HG03280 (cell line): ENCODE measurements around the gene PAFAH2.

Experiments used
- ATAC-seq: cut with Tn5 transposase; IDR thresholded peaks from one replicate; pipeline ENCODE4 v1.9.1; 2021; ENCODE audit warnings: mild to moderate bottlenecking, moderate library complexity; ENCODE audit not compliant: unreplicated experiment

Gene PAFAH2

GRCh38 chr1:25997828-25998761 lies at the start of gene PAFAH2:
PAFAH2 (minus strand) TSS chr1:25998063; CDS start chr1:25990816, 7,247 bp downstream.
- ATAC-seq: peak; percentile 97

DNA sequence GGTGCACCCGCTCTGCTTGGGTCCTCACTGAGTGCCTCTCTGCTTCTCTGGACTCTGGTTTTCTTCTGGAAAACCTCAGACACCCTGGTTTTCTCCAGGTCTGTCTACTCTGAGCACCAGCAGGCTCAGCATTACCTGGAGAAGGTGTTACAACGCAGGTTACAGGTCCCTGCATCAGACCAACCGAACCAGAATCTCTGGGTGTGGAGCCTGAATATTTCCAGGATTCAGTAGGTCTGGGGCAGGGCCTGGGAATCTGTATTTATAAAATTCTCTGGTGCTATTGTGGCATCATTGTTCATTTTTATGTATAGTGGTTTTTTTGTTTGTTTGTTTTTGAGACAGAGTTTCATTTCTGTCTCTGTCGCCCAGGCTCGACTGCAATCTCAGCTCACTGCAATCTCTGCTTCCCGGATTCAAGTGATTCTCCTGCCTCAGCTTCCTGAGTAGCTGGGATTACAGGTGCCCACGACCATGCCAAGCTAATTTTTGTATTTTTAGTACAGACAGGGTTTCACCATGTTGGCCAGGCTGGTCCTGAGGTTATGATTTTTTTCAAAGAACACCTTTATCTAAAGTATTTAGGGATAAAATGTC lies 49.5 kb upstream of the PAFAH2 start:
- ATAC-seq: no peak

DNA sequence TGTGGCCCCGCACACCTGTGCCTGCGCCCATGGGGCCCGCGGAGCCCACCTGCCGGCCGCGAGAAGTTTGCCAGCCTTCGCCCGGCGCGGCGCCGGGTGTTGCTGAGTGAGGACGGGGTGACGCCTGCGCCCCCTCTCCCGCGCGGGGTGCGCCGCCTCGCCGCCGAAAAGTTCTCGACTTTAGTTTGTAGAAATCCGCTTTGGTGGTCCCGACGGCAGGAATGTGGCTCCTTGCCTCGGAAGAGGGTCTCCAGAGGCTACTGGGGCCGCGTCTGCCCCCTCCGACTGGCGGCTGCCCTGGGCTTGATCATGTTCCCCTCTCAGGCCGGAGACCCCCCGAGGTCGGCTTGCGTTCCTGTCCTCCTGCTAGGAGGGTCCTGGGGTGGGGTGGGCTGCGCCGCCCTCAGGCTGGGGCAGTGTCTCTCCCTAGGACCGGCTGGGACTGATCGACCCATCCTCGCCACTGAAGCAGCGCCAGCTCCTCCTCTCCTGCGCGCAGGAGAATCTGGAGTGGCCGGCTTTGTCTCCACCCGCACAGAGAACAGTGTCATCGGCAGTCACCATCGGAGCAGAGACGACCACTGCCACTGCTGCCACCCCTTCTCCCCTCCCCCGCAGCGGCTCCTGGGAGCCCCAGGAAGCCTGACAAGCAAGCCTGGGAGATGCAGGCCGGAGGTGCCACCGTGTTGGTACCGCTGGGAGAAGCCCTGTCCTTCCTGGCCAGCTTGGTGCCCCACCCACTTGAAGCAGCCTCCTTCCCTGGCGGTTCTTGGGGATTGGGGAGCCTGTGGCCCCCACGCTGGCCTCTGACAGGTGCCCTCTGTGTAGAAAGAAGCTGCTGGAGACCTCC lies 48.6 kb upstream of the PAFAH2 start:
- no peak for ATAC-seq

- ATAC-seq: no peak
Observed at GRCh38 chr1:26045722-26046245, 47.9 kb upstream of the PAFAH2 start, which contains the start of gene SLC30A2. SLC30A2 (minus strand) TSS chr1:26046118; CDS start chr1:26045896, 222 bp downstream.

DNA sequence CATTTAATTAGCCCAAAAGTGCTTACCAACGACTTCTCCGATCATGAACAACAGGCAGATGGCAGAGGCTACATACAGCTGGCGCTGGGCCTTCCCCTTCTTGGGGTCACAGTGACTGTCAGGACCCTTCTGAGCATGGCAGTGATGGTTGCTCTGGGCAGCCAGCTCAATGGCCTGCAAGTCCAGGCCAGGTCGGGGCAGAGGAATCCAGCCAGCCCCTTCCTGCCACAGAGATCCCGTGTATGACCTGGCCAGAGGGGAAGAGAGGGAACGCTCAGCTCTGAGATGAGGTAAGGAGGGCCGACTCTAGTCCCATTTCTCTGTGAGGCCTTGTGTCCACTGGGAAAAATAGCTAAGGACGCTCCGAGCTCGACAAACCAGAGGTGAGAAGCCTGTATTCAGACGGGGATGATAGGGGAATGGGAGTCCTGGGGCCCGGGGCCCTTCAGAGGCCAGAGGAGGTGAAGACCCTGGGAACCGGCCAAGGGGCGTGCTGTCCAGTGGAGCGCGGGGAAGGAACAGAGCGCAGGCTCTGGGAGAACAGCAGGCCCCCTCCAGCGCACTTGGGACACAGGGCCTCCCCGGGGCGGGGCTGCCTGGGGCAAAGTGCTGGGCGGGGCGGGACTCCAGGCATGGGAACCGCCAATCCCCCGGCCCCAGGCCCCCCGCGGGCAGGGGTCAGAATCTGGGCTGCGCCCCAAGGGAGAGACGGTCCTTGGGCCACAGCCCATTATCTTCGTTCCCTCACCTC lies 47.3 kb upstream of the PAFAH2 start:
- no peak for ATAC-seq

- no peak for ATAC-seq
Observed at GRCh38 chr1:26044414-26044813, 46.6 kb upstream of the PAFAH2 start.

- ATAC-seq: no peak
Observed at GRCh38 chr1:26043765-26044164, 45.9 kb upstream of the PAFAH2 start.

GRCh38 chr1:26041978-26042377 lies 44.1 kb upstream of the PAFAH2 start:
- ATAC-seq: no peak

GRCh38 chr1:26041401-26041800 lies 43.5 kb upstream of the PAFAH2 start:
- ATAC-seq: no peak

GRCh38 chr1:26038904-26039303 lies 41.0 kb upstream of the PAFAH2 start:
- no peak for ATAC-seq

GRCh38 chr1:26038477-26038876 lies 40.6 kb upstream of the PAFAH2 start:
- ATAC-seq: no peak

GRCh38 chr1:26037904-26038303 lies 40.0 kb upstream of the PAFAH2 start:
- ATAC-seq: no peak

GRCh38 chr1:26036756-26037281 lies 39.0 kb upstream of the PAFAH2 start:
- ATAC-seq: no peak

GRCh38 chr1:26035959-26036755 lies 38.3 kb upstream of the PAFAH2 start:
- ATAC-seq: peak; percentile 56

DNA sequence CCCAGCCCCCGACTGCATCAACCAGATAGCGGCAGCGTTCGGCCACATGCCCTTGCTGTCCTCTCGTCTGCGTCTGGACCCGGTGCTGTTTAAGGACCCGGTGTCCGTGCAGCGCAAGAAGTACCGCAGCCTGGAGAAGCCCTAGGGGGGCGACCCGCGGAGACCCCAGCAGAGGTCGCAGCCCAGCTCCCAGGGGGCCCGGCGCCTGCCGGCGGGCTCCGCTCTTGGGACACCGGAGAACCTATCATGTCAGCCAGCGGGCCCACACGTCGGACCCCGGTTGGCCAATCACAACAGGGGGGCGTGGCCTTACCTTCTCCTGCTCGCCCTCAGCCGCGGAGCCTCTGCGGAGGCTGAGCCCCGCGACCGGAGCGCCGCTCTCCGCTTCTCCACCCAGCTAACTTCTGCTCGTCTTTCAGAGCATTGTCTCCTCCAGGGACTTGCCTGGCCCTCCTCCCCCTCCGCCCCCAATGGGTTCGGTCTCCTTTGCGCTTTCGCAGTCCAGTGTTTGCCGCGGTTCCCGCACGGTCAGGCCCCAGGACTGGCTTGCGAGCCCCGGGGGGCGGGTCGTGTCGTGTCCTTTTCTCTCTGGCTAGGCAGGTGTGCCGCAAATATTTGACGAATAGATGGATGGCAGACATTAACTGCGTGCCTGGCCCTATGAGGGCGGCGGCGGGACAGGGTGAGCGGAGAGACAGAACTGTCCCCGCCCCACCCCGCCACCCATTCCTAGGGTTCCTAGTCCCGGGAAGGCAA lies 37.5 kb upstream of the PAFAH2 start:
- peak; percentile 91 for ATAC-seq

DNA sequence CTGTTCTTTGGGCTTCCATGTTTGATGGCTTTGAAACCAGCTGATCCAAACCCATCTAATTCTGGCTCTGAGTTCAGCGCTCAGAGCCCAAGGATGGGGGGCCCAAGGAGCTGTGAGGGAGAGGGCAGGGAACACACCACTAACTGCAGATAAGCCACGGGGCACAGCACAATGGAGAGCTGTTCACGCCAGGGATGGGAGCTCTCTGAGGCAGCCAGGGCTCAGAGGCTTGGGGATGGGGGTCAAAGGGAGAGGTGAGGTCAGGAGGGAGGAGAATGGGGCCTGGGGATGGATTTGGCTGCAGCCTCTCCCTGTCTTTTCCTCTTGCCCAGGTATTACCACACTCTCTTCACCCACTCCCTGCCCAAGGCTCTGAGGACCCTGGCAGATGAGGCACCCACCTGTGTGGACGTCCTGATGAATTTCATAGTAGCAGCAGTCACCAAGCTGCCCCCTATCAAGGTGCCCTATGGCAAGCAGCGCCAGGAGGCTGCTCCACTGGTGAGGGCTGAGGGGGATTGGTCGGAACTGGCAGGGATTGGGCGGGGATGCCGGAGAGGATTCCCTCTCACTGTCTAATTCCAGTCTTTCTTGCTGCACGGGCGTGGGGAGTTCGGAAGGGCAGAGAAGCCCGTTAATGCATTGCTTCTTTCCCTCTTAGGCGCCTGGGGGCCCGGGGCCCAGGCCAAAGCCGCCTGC lies 36.8 kb upstream of the PAFAH2 start:
- ATAC-seq: no peak

GRCh38 chr1:26032656-26033357 lies 34.9 kb upstream of the PAFAH2 start:
- ATAC-seq: no peak
